HCT116 (cell line): ENCODE results near the gene USP9X. TPM values are rescaled to one million over a fixed set of nuclear protein-coding genes. Genes with fewer than 3 reads are reported as not detected.

ENCODE experiments used
- ATAC-seq: fragments of 200-7000 bp; cut with Tn5 transposase; 2 replicates; pipeline ENCODE4 v1.9.1; 2020; ENCODE audit warnings: mild to moderate bottlenecking, moderate library complexity
- BruUV-seq: library from RNA; stranded (reverse); fragments of 400-500 nt; replicated peaks from 2 replicates; lab custom pipeline; 2021; lab: Mats Ljungman, UMichigan
- CTCF ChIA-PET: fragments of 300-600 bp; sonication (Branson Sonifier 250); formaldehyde crosslinking; loops from one replicate; lab custom pipeline; 2021; ENCODE audit warnings: antibody characterized with exemption; lab: Charles Lee
- POLR2A ChIA-PET: fragments of 300-600, 350-600 bp; sonication (Branson Sonifier 250); formaldehyde crosslinking; loops from one replicate; lab custom pipeline; 2021; ENCODE audit warnings: antibody characterized with exemption; lab: Charles Lee
- RAD21 ChIA-PET, 2 experiments: fragments of 300-600 bp; sonication (Branson Sonifier 250); formaldehyde crosslinking; loops; one replicate each; lab custom pipeline; 2023; ENCODE audit warnings: low total read pairs in 2 of 2; ENCODE audit not compliant: uncharacterized antibody in 2 of 2, unreplicated experiment in 2 of 2, low non-redundant PET in 1 of 2; lab: Charles Lee
- DNase-seq: peaks from one replicate; pipeline ENCODE4 v3.0.0-alpha.2; 2010; ENCODE audit warnings: low read depth, low spot score
- H2AFZ ChIP-seq: fragments of 200-600 bp; shearing (Covaris generic), sonication (generic); 2 replicates; pipeline ENCODE4 v1.6.1; 2017; ENCODE audit warnings: low read depth, mixed run types, mixed read lengths, antibody characterized with exemption, low read length; ENCODE audit not compliant: poor library complexity, severe bottlenecking
- H3K27ac ChIP-seq: 2 replicates; pipeline ENCODE4 v1.5.1; 2012; ENCODE audit warnings: low read depth, low read length
- H3K27me3 ChIP-seq: fragments of 200-600 bp; sonication (generic); 2 replicates; pipeline ENCODE4 v1.6.1; 2016; ENCODE audit warnings: mixed run types, low read length, mixed read lengths; ENCODE audit not compliant: insufficient read depth
- H3K36me3 ChIP-seq, 2 experiments: fragments of 200-500 bp in 1 of 2; fragments of 200-600 bp in 1 of 2; sonication (Bioruptor generic) in 1 of 2; sonication (generic) in 1 of 2; 2 replicates each; pipeline versions ENCODE4 v1.5.1 to v1.6.1; 2014 to 2016; ENCODE audit warnings: low read length in 2 of 2, inconsistent platforms in 1 of 2, mixed read lengths in 1 of 2, mixed run types in 1 of 2; ENCODE audit not compliant: insufficient read depth in 2 of 2, control insufficient read depth in 1 of 2
- H3K4me1 ChIP-seq, 2 experiments: fragments of 200-600 bp in 1 of 2; sonication (generic) in 1 of 2; 2 replicates each; pipeline versions ENCODE4 v1.5.1 to v1.6.1; 2012 to 2017; ENCODE audit warnings: low read length in 2 of 2, inconsistent platforms in 1 of 2, mild to moderate bottlenecking in 1 of 2, mixed read lengths in 1 of 2, mixed run types in 1 of 2, moderate library complexity in 1 of 2; ENCODE audit not compliant: insufficient read depth in 2 of 2, control insufficient read depth in 1 of 2
- H3K4me2 ChIP-seq: fragments of 200-600 bp; sonication (generic); 2 replicates; pipeline ENCODE4 v1.6.1; 2017; ENCODE audit warnings: mixed run types, low read length, mixed read lengths
- H3K4me3 ChIP-seq, 2 experiments: fragments of 200-600 bp in 1 of 2; sonication (generic) in 1 of 2; replicated peaks in 1 of 2; 2 replicates each; pipeline ENCODE4 v1.5.1; 2011 to 2016; ENCODE audit warnings: low read length in 2 of 2, control low read depth in 1 of 2, low read depth in 1 of 2, mild to moderate bottlenecking in 1 of 2, mixed read lengths in 1 of 2, mixed run types in 1 of 2
- H3K79me2 ChIP-seq: fragments of 200-600 bp; sonication (generic); 2 replicates; pipeline ENCODE4 v1.6.1; 2017; ENCODE audit warnings: mild to moderate bottlenecking, mixed run types, low read length, moderate library complexity, mixed read lengths; ENCODE audit not compliant: insufficient read depth
- H3K9ac ChIP-seq: fragments of 200-600 bp; sonication (generic); 2 replicates; pipeline ENCODE4 v1.6.1; 2016; ENCODE audit warnings: low read length, mixed read lengths
- H3K9me2 ChIP-seq: fragments of 200-600 bp; sonication (generic), shearing (Covaris generic); 2 replicates; pipeline ENCODE4 v1.6.1; 2017; ENCODE audit warnings: mixed run types, mild to moderate bottlenecking, moderate library complexity; ENCODE audit not compliant: insufficient read depth
- H3K9me3 ChIP-seq, 2 experiments: fragments of 200-500 bp in 1 of 2; fragments of 200-600 bp in 1 of 2; sonication (Bioruptor generic) in 1 of 2; sonication (generic) in 1 of 2; 2 replicates each; pipeline ENCODE4 v1.6.1; 2014 to 2017; ENCODE audit warnings: low read length in 2 of 2, mixed read lengths in 2 of 2, inconsistent platforms in 1 of 2, low read depth in 1 of 2, mild to moderate bottlenecking in 1 of 2, mixed run types in 1 of 2, moderate library complexity in 1 of 2; ENCODE audit not compliant: control insufficient read depth in 1 of 2, insufficient read depth in 1 of 2
- H4K20me1 ChIP-seq: fragments of 200-600 bp; sonication (generic), shearing (Covaris generic); 2 replicates; pipeline ENCODE4 v1.6.1; 2017; ENCODE audit warnings: mixed run types, mild to moderate bottlenecking, moderate library complexity; ENCODE audit not compliant: insufficient read depth
- CTCF ChIP-seq, 3 experiments: fragments of 200-600 bp in 1 of 3; sonication (generic) in 1 of 3; IDR thresholded peaks in 2 of 3; conservative IDR thresholded peaks in 1 of 3; 2 replicates each; pipeline ENCODE4 v1.5.1; 2012 to 2017; ENCODE audit warnings: low read depth in 2 of 3, low read length in 2 of 3, antibody characterized with exemption in 1 of 3, borderline replicate concordance in 1 of 3, control low read depth in 1 of 3, mild to moderate bottlenecking in 1 of 3, mixed read lengths in 1 of 3, mixed run types in 1 of 3, moderate library complexity in 1 of 3; ENCODE audit not compliant: insufficient read depth in 1 of 3
- EGR1 ChIP-seq: IDR thresholded peaks from 2 replicates; pipeline ENCODE4 v1.6.1; 2012; ENCODE audit warnings: low read depth
- ELF1 ChIP-seq: IDR thresholded peaks from 2 replicates; pipeline ENCODE4 v1.6.1; 2012; ENCODE audit warnings: low read depth, borderline replicate concordance
- FOSL1 ChIP-seq: IDR thresholded peaks from 2 replicates; pipeline ENCODE4 v1.6.1; 2012; ENCODE audit warnings: low read depth
- SP1 ChIP-seq: IDR thresholded peaks from 2 replicates; pipeline ENCODE4 v1.6.1; 2012; ENCODE audit warnings: low read depth
- TCF7L2 ChIP-seq: IDR thresholded peaks from 2 replicates; pipeline ENCODE4 v1.7.0; 2011; ENCODE audit warnings: borderline replicate concordance, inconsistent platforms; ENCODE audit not compliant: insufficient read depth, insufficient read length; ENCODE audit errors: extremely low read depth
- ZBTB33 ChIP-seq: IDR thresholded peaks from 2 replicates; pipeline ENCODE4 v1.6.1; 2011; ENCODE audit warnings: mild to moderate bottlenecking, low read length, moderate library complexity; ENCODE audit not compliant: insufficient replicate concordance; ENCODE audit errors: extremely low read depth
- intact Hi-C: fragments of 100-400 bp; cut with micrococcal nuclease; formaldehyde crosslinking; loops from 2 replicates; pipeline ENCODE4 v1.10.0; 2022
- total RNA-seq: library from RNA; stranded (reverse); gene quantifications from one replicate; pipeline ENCODE4 v1.2.1, GENCODE V29; 2021; ENCODE audit not compliant: unreplicated experiment

USP9X gene
- total RNA-seq, 1 experiment from 2014 or later, result 52.4 TPM

GRCh38 chrX:41198410-41198809, 113.2 kb downstream of the USP9X start:
- Histone ChIP-seq H3K36me3 (peaks cover 0 to 2% of the 10 kb centered on the region in 2 experiments; a peak in 1 of 4 replicates), H3K9ac (no peak overlapping the region), H3K9me2 (no peaks in the 10 kb centered on the region), H2AFZ (no peak overlapping the region), H3K79me2 (no peaks in the 10 kb centered on the region), H3K4me2 (no peak overlapping the region), H3K27me3 (no peaks in the 10 kb centered on the region), H3K9me3 (no peaks in the 10 kb centered on the region), H4K20me1 (no peaks in the 10 kb centered on the region), H3K4me1 (no peaks in the 10 kb centered on the region), H3K27ac (no peak overlapping the region), H3K4me3 (no peak overlapping the region)
- ATAC-seq (no peak), DNase-seq (no peak)
- intact Hi-C loops, result no loop called here
- ChIA-PET RAD21 (no interaction called here), POLR2A (no interaction called here), CTCF (no interaction called here)
- TF ChIP-seq ZBTB33 (no peak), CTCF (IDR thresholded peaks at IDR 0.05 in 2 of 3, conservative IDR thresholded peaks at IDR 0.05 in 1 of 3; ENCODE audit: borderline replicate concordance in 1 of 3, insufficient read depth in 1 of 3, low read depth in 2 of 3, low read length in 2 of 3) (no peak), ELF1 (no peak), TCF7L2 (no peak), SP1 (no peak), EGR1 (no peak), FOSL1 (no peak)
- TF ChIP-seq, all 23 proteins: peak for 0
- BruUV-seq, result no TSS peak
